GM13977 (cell line): ENCODE measurements around the gene KCNE3.

Source experiments
- DNase-seq: peaks from one replicate; pipeline ENCODE4 v3.0.0; 2012; ENCODE audit warnings: low spot score
- in situ Hi-C: fragments of 300-500 bp; cut with MboI; formaldehyde crosslinking; loops from one replicate; pipeline ENCODE4 v1.12.0; 2022; ENCODE audit warnings: low sequenced_read_pairs, low pct_unique_long_range_greater_than_20kb, mixed read lengths, inconsistent platforms; ENCODE audit not compliant: unreplicated experiment
- TF ChIP-seq, protein P1 (sequence below): IDR thresholded peaks from 2 replicates; pipeline ENCODE4 v1.5.1; 2012; ENCODE audit warnings: mild to moderate bottlenecking, control low read depth; ENCODE audit not compliant: insufficient read depth; ENCODE audit errors: extremely low read depth, missing control alignments

Gene KCNE3

DNA sequence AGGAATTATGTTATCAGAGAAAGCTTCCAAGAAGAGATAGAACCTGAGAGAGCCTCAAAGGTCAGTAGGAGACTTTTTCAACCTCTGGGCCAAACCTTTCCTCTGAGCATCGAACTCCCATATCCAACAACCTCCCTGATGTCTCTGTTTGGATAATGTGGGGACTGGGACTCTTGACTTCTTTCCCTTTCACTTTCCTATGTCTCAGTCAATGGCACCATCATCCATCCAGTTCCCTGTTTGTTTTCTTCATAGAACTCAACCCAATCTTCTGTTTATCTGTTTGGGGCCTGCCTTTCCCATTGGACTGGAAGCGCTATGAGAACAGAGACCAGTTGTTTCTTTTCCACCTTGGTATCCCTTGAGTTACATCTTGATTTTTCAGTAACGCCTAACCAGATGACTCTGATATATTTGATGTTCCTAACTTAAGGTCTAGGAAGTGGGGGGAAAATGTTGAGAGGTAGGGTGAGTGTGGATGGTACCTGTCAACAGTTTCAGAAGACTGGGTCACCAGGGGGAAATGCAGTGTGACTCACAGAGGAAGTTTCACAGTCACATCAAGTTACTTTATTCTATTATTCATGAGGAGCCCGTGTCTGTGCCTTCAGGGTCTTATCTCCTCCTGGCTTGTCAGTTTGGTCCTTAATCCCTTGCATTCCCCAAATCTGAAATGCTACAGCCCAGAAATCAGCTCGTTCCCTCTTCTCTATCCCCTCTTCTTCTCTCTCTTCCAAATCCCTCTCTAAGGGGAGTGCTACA is 4.5 kb upstream of the KCNE3 start:
- no peak for DNase-seq
- in situ Hi-C loops, result loop anchor here (25.0 kb wide), 1 partner anchor 90 kb away; no protein-coding TSS in a partner anchor
- TF ChIP-seq, protein P1, sequence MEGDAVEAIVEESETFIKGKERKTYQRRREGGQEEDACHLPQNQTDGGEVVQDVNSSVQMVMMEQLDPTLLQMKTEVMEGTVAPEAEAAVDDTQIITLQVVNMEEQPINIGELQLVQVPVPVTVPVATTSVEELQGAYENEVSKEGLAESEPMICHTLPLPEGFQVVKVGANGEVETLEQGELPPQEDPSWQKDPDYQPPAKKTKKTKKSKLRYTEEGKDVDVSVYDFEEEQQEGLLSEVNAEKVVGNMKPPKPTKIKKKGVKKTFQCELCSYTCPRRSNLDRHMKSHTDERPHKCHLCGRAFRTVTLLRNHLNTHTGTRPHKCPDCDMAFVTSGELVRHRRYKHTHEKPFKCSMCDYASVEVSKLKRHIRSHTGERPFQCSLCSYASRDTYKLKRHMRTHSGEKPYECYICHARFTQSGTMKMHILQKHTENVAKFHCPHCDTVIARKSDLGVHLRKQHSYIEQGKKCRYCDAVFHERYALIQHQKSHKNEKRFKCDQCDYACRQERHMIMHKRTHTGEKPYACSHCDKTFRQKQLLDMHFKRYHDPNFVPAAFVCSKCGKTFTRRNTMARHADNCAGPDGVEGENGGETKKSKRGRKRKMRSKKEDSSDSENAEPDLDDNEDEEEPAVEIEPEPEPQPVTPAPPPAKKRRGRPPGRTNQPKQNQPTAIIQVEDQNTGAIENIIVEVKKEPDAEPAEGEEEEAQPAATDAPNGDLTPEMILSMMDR, result no peak

DNA sequence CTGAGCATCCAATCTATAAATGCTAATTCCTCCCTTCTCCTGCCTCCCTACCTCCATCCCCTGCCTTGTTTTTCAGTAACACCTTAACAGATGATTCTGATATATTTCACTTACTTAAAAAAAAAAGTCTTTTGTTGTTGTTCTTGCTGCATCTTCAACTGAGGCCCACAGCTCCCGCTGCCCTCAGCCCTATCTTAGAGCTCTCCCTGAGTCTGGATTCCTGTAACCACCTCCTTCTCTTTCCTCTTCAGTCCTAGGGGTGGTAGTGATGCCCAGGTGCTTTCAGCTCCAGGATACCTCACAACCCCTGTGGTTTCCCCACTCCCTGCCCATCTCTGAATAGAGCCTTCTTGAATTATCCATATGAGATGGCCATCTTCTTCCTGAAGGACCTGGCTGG is 3.7 kb upstream of the KCNE3 start:
- TF ChIP-seq, protein P1, result no peak
- in situ Hi-C loops, result loop anchor here (25.0 kb wide), 1 partner anchor 91 kb away; no protein-coding TSS in a partner anchor
- DNase-seq, result no peak

DNA sequence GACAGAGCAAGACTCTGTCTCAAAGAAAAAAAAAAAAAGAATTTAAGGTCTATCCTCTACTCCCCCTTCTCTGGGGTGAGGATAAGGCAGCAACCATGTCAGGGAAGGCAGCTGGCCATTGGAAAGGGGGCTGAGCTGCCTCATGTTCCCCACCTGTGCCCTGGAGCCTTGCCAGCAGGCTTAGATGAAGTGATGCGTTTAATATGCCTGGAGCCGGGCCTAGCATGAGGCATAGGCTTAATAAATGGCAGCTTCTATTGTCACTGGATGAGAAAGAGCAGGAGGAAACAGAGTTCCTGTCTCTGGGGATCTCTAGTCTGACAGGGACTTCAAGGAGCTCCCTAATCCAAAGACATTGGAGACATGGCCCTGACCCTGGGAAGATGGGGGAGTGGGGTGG is 3.2 kb upstream of the KCNE3 start:
- in situ Hi-C loops, result loop anchor here (25.0 kb wide), 1 partner anchor 92 kb away; no protein-coding TSS in a partner anchor
- no peak for DNase-seq
- TF ChIP-seq, protein P1, result no peak

DNA sequence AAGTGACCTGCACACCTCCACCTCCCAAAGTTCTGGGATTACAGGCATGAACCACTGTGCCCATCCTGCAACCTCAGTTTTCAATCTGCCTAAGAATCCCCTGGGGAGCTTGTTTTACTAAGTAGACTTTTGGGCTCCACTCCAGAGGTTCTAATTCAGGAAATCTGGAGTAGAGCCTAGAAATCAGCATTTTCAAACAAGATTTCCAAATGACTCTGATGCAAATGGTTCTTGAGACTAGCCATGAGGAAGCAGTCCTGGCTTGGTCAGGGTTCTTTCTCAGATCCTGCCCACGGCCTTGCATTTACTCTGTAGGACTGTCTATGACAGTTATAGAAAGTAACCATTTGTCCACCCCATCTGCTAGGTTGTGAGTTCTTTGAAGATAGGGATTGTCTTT is 1.6 kb upstream of the KCNE3 start:
- in situ Hi-C loops, result loop anchor here (25.0 kb wide), 1 partner anchor 93 kb away; no protein-coding TSS in a partner anchor
- DNase-seq, result no peak
- TF ChIP-seq, protein P1, result no peak

DNA sequence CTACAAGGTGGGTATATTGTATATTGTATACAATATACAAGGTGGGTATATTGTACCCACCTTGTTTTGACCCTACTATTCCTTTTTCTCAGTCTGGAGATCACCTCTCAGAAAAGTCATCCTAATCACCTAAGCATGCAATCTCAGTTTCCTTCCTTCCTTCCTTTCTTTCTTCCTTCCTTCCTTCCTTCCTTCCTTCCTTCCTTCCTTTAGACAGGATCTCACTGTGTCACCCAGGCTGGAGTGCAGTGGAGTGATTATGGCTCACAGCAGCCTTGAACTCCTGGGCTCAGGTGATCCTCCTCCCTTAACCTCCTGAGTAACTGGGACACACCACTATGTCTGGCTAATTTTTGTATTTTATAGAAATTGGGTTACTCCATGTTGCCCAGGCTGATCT is 1.2 kb upstream of the KCNE3 start:
- in situ Hi-C loops, result loop anchor here (25.0 kb wide), 1 partner anchor 94 kb away; no protein-coding TSS in a partner anchor
- TF ChIP-seq, protein P1, result no peak
- DNase-seq, result no peak

DNA sequence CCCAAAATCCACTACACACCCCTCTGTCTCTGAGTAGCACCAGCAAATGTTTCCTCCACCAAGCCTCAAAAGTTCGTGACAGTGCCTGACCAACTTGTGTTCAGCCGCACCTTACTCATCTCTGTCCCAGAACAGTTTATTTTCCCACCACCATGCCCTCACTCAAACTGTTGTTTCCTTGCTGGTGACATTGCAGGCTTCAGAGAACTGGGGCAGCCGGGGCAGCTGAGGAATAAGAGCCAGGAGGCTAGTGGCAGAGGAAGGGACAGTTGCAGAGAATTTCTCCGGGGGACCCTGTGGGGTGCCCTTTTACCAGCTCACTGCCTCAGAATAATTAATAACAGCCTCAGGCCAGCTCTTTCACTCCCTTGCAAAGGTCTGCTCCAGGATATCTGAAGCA is 709 bp upstream of the KCNE3 start:
- DNase-seq, result no peak
- TF ChIP-seq, protein P1, result no peak
- in situ Hi-C loops, result loop anchor here (25.0 kb wide), 1 partner anchor 94 kb away; no protein-coding TSS in a partner anchor
